Activated naive CD4-positive, alpha-beta T cell treated with anti-CD3 and anti-CD28 coated beads, Interleukin-2, amount 50 U/mL, for 16 hours (primary cell): Measurements from ENCODE around the gene DHRS7C.
"Not testable (repeated sequence)": the region's sequence is repeated elsewhere in the genome, so short reads cannot be mapped to it uniquely, and the experiment has no call there.

ENCODE experiments used
- DNase-seq: peaks from one replicate; pipeline ENCODE4 v3.0.0-alpha.2; 2020

The DHRS7C gene

GRCh38 chr17:9810100-9810949 lies 18.9 kb upstream of the DHRS7C start:
- no peak for DNase-seq

- no peak for DNase-seq
Measured at GRCh38 chr17:9809409-9809808, 18.0 kb upstream of the DHRS7C start.

GRCh38 chr17:9806699-9807098 lies 15.3 kb upstream of the DHRS7C start:
- DNase-seq: no peak

- DNase-seq: no peak
Measured at GRCh38 chr17:9805769-9806168, 14.4 kb upstream of the DHRS7C start.

- DNase-seq: no peak
Measured at GRCh38 chr17:9802697-9803096, 11.3 kb upstream of the DHRS7C start.

- no peak for DNase-seq
Measured at GRCh38 chr17:9802294-9802693, 10.9 kb upstream of the DHRS7C start.

GRCh38 chr17:9801505-9801904 lies 10.1 kb upstream of the DHRS7C start:
- DNase-seq: no peak

GRCh38 chr17:9798724-9799123 lies 7.3 kb upstream of the DHRS7C start:
- DNase-seq: no peak

GRCh38 chr17:9798008-9798407 lies 6.6 kb upstream of the DHRS7C start:
- DNase-seq: no peak

- DNase-seq: no peak
Measured at GRCh38 chr17:9792181-9792840, 919 bp upstream of the DHRS7C start.

GRCh38 chr17:9790316-9790715 lies 1.1 kb downstream of the DHRS7C start:
- no peak for DNase-seq

- DNase-seq: no peak
Measured at GRCh38 chr17:9788601-9789000, 2.8 kb downstream of the DHRS7C start.

- no peak for DNase-seq
Measured at GRCh38 chr17:9784544-9784943, 6.8 kb downstream of the DHRS7C start.

- DNase-seq: not testable (repeated sequence)
Measured at GRCh38 chr17:9783465-9783864, 7.9 kb downstream of the DHRS7C start.

- DNase-seq: no peak
Measured at GRCh38 chr17:9783050-9783449, 8.3 kb downstream of the DHRS7C start.

- DNase-seq: no peak
Measured at GRCh38 chr17:9780552-9780951, 10.8 kb downstream of the DHRS7C start.

GRCh38 chr17:9776911-9777310 lies 14.5 kb downstream of the DHRS7C start:
- DNase-seq: no peak

GRCh38 chr17:9772658-9773057 lies 18.7 kb downstream of the DHRS7C start:
- no peak for DNase-seq

GRCh38 chr17:9771465-9771864 lies 19.9 kb downstream of the DHRS7C start:
- no peak for DNase-seq

GRCh38 chr17:9769036-9769695 lies 22.2 kb downstream of the DHRS7C start:
- no peak for DNase-seq

- no peak for DNase-seq
Measured at GRCh38 chr17:9768381-9768934, 22.9 kb downstream of the DHRS7C start.

- DNase-seq: no peak
Measured at GRCh38 chr17:9767432-9767991, 23.9 kb downstream of the DHRS7C start.

GRCh38 chr17:9766970-9767369 lies 24.4 kb downstream of the DHRS7C start:
- no peak for DNase-seq
